ENCODE measurements around the gene SIVA1. TPM values are rescaled to one million over a fixed set of nuclear protein-coding genes. Genes with fewer than 3 reads are reported as not detected.

Gene SIVA1
- total and polyA plus RNA-seq, 9 of the 15 experiments (the other 6 are each of a cell fraction or from before 2014, with no cell fraction given) = 4.2 to 186 (median 54.2) TPM

GRCh38 chr14:104805326-104805678 lies 52.4 kb downstream of the SIVA1 start (continued):
- no peak for TF ChIP-seq NFIX (CRISPR knock-in tag; IDR thresholded peaks at IDR 0.05; ENCODE audit: low read depth)
- no peak for TF ChIP-seq RFX5 (IDR thresholded peaks at IDR 0.05; ENCODE audit: low read depth, low read length)
- TF ChIP-seq CTBP1 (IDR thresholded peaks at IDR 0.05; ENCODE audit: borderline replicate concordance) = peak; percentile 73
- no peak for TF ChIP-seq ZNF778 (CRISPR knock-in tag; IDR thresholded peaks at IDR 0.05)
- no peak for TF ChIP-seq ZNF384 (IDR thresholded peaks at IDR 0.05; ENCODE audit: low read depth, low read length)
- TF ChIP-seq JUN (IDR thresholded peaks at IDR 0.05; ENCODE audit: borderline replicate concordance, low read depth, low read length) = peak; percentile 55
- TF ChIP-seq JUN (CRISPR knock-in tag; IDR thresholded peaks at IDR 0.05; ENCODE audit: borderline replicate concordance) = peak; percentile 85; the same call in 1 of the 2 replicates
- TF ChIP-seq ZNF79 (CRISPR knock-in tag; IDR thresholded peaks at IDR 0.05; ENCODE audit: low read depth) = no peak
- no peak for TF ChIP-seq CC2D1A (IDR thresholded peaks at IDR 0.05)
- TF ChIP-seq ZNF217 (CRISPR knock-in tag; IDR thresholded peaks at IDR 0.05) = no peak
- TF ChIP-seq, protein P1, sequence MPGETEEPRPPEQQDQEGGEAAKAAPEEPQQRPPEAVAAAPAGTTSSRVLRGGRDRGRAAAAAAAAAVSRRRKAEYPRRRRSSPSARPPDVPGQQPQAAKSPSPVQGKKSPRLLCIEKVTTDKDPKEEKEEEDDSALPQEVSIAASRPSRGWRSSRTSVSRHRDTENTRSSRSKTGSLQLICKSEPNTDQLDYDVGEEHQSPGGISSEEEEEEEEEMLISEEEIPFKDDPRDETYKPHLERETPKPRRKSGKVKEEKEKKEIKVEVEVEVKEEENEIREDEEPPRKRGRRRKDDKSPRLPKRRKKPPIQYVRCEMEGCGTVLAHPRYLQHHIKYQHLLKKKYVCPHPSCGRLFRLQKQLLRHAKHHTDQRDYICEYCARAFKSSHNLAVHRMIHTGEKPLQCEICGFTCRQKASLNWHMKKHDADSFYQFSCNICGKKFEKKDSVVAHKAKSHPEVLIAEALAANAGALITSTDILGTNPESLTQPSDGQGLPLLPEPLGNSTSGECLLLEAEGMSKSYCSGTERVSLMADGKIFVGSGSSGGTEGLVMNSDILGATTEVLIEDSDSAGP (CRISPR knock-in tag; IDR thresholded peaks at IDR 0.05) = no peak
- TF ChIP-seq ZNF263 (CRISPR knock-in tag; IDR thresholded peaks at IDR 0.05; ENCODE audit: borderline replicate concordance) = no peak
- TF ChIP-seq, protein P2, sequence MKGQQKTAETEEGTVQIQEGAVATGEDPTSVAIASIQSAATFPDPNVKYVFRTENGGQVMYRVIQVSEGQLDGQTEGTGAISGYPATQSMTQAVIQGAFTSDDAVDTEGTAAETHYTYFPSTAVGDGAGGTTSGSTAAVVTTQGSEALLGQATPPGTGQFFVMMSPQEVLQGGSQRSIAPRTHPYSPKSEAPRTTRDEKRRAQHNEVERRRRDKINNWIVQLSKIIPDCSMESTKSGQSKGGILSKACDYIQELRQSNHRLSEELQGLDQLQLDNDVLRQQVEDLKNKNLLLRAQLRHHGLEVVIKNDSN (CRISPR knock-in tag; IDR thresholded peaks at IDR 0.05) = no peak
- TF ChIP-seq PBX2 (CRISPR knock-in tag; IDR thresholded peaks at IDR 0.05; ENCODE audit: low read depth) = no peak
- no peak for TF ChIP-seq PBX2 (tag; conservative IDR thresholded peaks at IDR 0.05; ENCODE audit: low read depth)
- no peak for TF ChIP-seq PTRF (tag; IDR thresholded peaks at IDR 0.05)
- TF ChIP-seq SIX5 (IDR thresholded peaks at IDR 0.05; ENCODE audit: borderline replicate concordance in 1 of 2, insufficient read depth in 1 of 2, low read depth in 1 of 2, low read length in 2 of 2) = no peak
- TF ChIP-seq, protein P3, sequence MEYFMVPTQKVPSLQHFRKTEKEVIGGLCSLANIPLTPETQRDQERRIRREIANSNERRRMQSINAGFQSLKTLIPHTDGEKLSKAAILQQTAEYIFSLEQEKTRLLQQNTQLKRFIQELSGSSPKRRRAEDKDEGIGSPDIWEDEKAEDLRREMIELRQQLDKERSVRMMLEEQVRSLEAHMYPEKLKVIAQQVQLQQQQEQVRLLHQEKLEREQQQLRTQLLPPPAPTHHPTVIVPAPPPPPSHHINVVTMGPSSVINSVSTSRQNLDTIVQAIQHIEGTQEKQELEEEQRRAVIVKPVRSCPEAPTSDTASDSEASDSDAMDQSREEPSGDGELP (CRISPR knock-in tag; IDR thresholded peaks at IDR 0.05; ENCODE audit: borderline replicate concordance) = peak; percentile 43; the same call in 1 of the 2 replicates
- TF ChIP-seq HNRNPK (IDR thresholded peaks at IDR 0.05; ENCODE audit: low read depth, low read length, poor library complexity, severe bottlenecking) = no peak
- TF ChIP-seq KLF1 (tag; IDR thresholded peaks at IDR 0.05) = no peak
- no peak for TF ChIP-seq FOXM1 (IDR thresholded peaks at IDR 0.05; ENCODE audit: low read depth)
- TF ChIP-seq FOXM1 (CRISPR knock-in tag; IDR thresholded peaks at IDR 0.05; ENCODE audit: low read depth) = no peak
- TF ChIP-seq ATF7 (IDR thresholded peaks at IDR 0.05) = no peak
- no peak for TF ChIP-seq ZSCAN29 (IDR thresholded peaks at IDR 0.05)

Measured in K562 (cell line).